Neural progenitor cell (in vitro differentiated cells): ENCODE measurements around the gene PTTG2. TPM values are rescaled to one million over a fixed set of nuclear protein-coding genes. Genes with fewer than 3 reads are reported as not detected.

Experiments used
- DNase-seq: peaks from one replicate; pipeline ENCODE4 v3.0.0-alpha.2; 2016; ENCODE audit warnings: low spot score
- H2AFZ ChIP-seq: fragments of 200-600 bp; sonication (generic); replicated peaks from 2 replicates; pipeline ENCODE4 v1.6.1; 2016; ENCODE audit warnings: antibody characterized with exemption
- H3F3A ChIP-seq: fragments of 200-600 bp; sonication (generic); 2 replicates; pipeline ENCODE4 v1.6.1; 2016; ENCODE audit warnings: antibody characterized with exemption, low read depth
- H3K27ac ChIP-seq: fragments of 200-600 bp; sonication (generic); 2 replicates; pipeline ENCODE4 v1.5.1; 2016; ENCODE audit warnings: mild to moderate bottlenecking
- H3K27me3 ChIP-seq: fragments of 200-600 bp; sonication (generic); 2 replicates; pipeline ENCODE4 v1.6.1; 2016; ENCODE audit warnings: mild to moderate bottlenecking, moderate library complexity
- H3K36me3 ChIP-seq: fragments of 200-600 bp; sonication (generic); 2 replicates; pipeline ENCODE4 v1.5.1; 2016
- H3K4me1 ChIP-seq: fragments of 200-600 bp; sonication (generic); 2 replicates; pipeline ENCODE4 v1.6.1; 2016; ENCODE audit warnings: mixed run types
- H3K4me2 ChIP-seq: fragments of 200-600 bp; sonication (generic); 2 replicates; pipeline ENCODE4 v1.6.1; 2016
- H3K4me3 ChIP-seq: fragments of 200-600 bp; sonication (generic); 2 replicates; pipeline ENCODE4 v1.5.1; 2016
- H3K79me2 ChIP-seq: fragments of 200-600 bp; sonication (generic); 2 replicates; pipeline ENCODE4 v1.6.1; 2016; ENCODE audit warnings: low read depth
- H3K9ac ChIP-seq: fragments of 200-600 bp; sonication (generic); 2 replicates; pipeline ENCODE4 v1.6.1; 2016
- H3K9me3 ChIP-seq: fragments of 200-600 bp; sonication (generic); 2 replicates; pipeline ENCODE4 v1.5.1; 2016; ENCODE audit warnings: low read depth
- H4K20me1 ChIP-seq: fragments of 200-600 bp; sonication (generic); 2 replicates; pipeline ENCODE4 v1.6.1; 2016; ENCODE audit warnings: low read depth
- H3K27ac Mint-ChIP-seq: 3 replicates; pipeline ENCODE4 v1.8.0; 2021; ENCODE audit warnings: mixed read lengths
- H3K27me3 Mint-ChIP-seq: 2 replicates; pipeline ENCODE4 v1.8.0; 2022; ENCODE audit warnings: low read depth, mild to moderate bottlenecking, inconsistent platforms, moderate library complexity, mixed read lengths; ENCODE audit not compliant: insufficient read depth
- H3K36me3 Mint-ChIP-seq: 3 replicates; pipeline ENCODE4 v1.8.0; 2021; ENCODE audit warnings: mixed read lengths
- H3K4me1 Mint-ChIP-seq: 3 replicates; pipeline ENCODE4 v1.8.0; 2021; ENCODE audit warnings: mixed read lengths
- H3K4me3 Mint-ChIP-seq: 3 replicates; pipeline ENCODE4 v1.8.0; 2021; ENCODE audit warnings: mild to moderate bottlenecking, moderate library complexity, mixed read lengths
- H3K9me3 Mint-ChIP-seq: 3 replicates; pipeline ENCODE4 v1.8.0; 2020; ENCODE audit warnings: mixed read lengths
- CTCF ChIP-seq: fragments of 200-600 bp; sonication (generic); IDR thresholded peaks from 2 replicates; pipeline ENCODE4 v1.5.1; 2017; ENCODE audit warnings: antibody characterized with exemption, mild to moderate bottlenecking
- EZH2 ChIP-seq: fragments of 200-600 bp; sonication (generic); IDR thresholded peaks from 2 replicates; pipeline ENCODE4 v1.6.1; 2017; ENCODE audit warnings: antibody characterized with exemption, mild to moderate bottlenecking, moderate library complexity
- EZH2phosphoT487 ChIP-seq: fragments of 200-600 bp; sonication (generic); IDR thresholded peaks from 2 replicates; pipeline ENCODE4 v1.6.1; 2017; ENCODE audit warnings: antibody characterized with exemption
- total RNA-seq: library from RNA; depleted of rRNA; stranded (reverse); fragments of >200 nt; gene quantifications from 2 replicates; pipeline ENCODE4 v1.2.3, GENCODE V29; 2015; ENCODE audit warnings: low replicate concordance

PTTG2 gene
- total RNA-seq, 1 donor from 2014 or later: not detected

- Histone ChIP-seq H3K4me1 (no peaks in the 10 kb centered on the region), H3F3A (no peaks in the 10 kb centered on the region), H3K4me3 (no peak overlapping the region), H3K79me2 (no peaks in the 10 kb centered on the region), H3K9ac (no peak overlapping the region), H3K4me2 (no peak overlapping the region), H3K27ac (no peak overlapping the region), H3K27me3 (no peaks in the 10 kb centered on the region), H3K9me3 (no peaks in the 10 kb centered on the region), H2AFZ (no peak overlapping the region), H3K36me3 (no peaks in the 10 kb centered on the region), H4K20me1 (no peaks in the 10 kb centered on the region)
- no peak for DNase-seq
- Mint-ChIP-seq H3K9me3 (no peaks in the 10 kb centered on the region), H3K27ac (no peak overlapping the region), H3K27me3 (no peaks in the 10 kb centered on the region), H3K36me3 (no peaks in the 10 kb centered on the region), H3K4me3 (no peak overlapping the region), H3K4me1 (no peaks in the 10 kb centered on the region)
- TF ChIP-seq EZH2phosphoT487 (no peak), EZH2 (no peak), CTCF (no peak)
These were observed 4.7 kb downstream of the PTTG2 start for GRCh38 chr4:37964734-37965457.

DNA sequence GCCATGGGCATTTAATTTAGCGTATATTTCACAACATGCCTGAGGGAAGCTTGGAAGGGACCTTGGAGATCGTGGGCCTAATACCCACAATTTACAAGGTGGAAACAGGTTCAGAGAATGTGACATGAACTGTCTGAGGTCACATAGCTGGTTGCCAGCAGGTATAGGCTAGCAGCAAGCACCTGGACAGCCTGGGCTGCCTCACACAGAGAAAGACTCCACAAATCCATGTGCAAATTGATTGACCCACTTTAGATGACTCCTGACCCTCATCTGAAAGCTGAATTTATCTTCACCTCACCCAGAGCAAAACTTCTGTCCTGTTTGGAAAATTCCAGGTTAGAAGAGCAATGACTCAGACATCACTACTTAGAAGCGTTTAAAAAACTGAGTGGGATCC, 5.8 kb downstream of the PTTG2 start:
- Mint-ChIP-seq H3K27me3 (no peaks in the 10 kb centered on the region), H3K36me3 (no peaks in the 10 kb centered on the region), H3K9me3 (peaks cover 3% of the 10 kb centered on the region), H3K27ac (no peak overlapping the region), H3K4me1 (no peaks in the 10 kb centered on the region), H3K4me3 (no peak overlapping the region)
- DNase-seq: no peak
- TF ChIP-seq EZH2phosphoT487 (no peak), EZH2 (no peak), CTCF (no peak)
- Histone ChIP-seq H3K27me3 (no peaks in the 10 kb centered on the region), H3K4me2 (no peak overlapping the region), H4K20me1 (no peaks in the 10 kb centered on the region), H3K4me3 (no peak overlapping the region), H3K9ac (no peak overlapping the region), H3K79me2 (no peaks in the 10 kb centered on the region), H3K4me1 (no peaks in the 10 kb centered on the region), H3K9me3 (no peaks in the 10 kb centered on the region), H3F3A (no peaks in the 10 kb centered on the region), H3K36me3 (no peaks in the 10 kb centered on the region), H2AFZ (no peak overlapping the region), H3K27ac (no peak overlapping the region)

- TF ChIP-seq EZH2phosphoT487: no peak
- no peak for TF ChIP-seq CTCF
- no peak for TF ChIP-seq EZH2
- H3K9ac ChIP-seq: no peak overlapping the region
- peaks cover 7% of the 10 kb centered on the region for H3K9me3 Mint-ChIP-seq
- no peaks in the 10 kb centered on the region for H3K27me3 Mint-ChIP-seq
- H3K4me1 ChIP-seq: no peaks in the 10 kb centered on the region
- H3K27me3 ChIP-seq: no peaks in the 10 kb centered on the region
- H4K20me1 ChIP-seq: no peaks in the 10 kb centered on the region
- H3K36me3 Mint-ChIP-seq: no peaks in the 10 kb centered on the region
- no peaks in the 10 kb centered on the region for H3K9me3 ChIP-seq
- H2AFZ ChIP-seq: no peak overlapping the region
- no peak overlapping the region for H3K4me3 ChIP-seq
- no peak for DNase-seq
- no peaks in the 10 kb centered on the region for H3F3A ChIP-seq
- H3K4me2 ChIP-seq: no peak overlapping the region
- no peak overlapping the region for H3K27ac Mint-ChIP-seq
- H3K36me3 ChIP-seq: no peaks in the 10 kb centered on the region
- H3K27ac ChIP-seq: no peak overlapping the region
- no peak overlapping the region for H3K4me3 Mint-ChIP-seq
- H3K4me1 Mint-ChIP-seq: no peaks in the 10 kb centered on the region
- no peaks in the 10 kb centered on the region for H3K79me2 ChIP-seq
These were observed 7.5 kb downstream of the PTTG2 start for GRCh38 chr4:37967736-37968135.
